Stimulated activated CD8-positive, alpha-beta memory T cell treated with anti-CD3 and anti-CD28 coated beads, Interleukin-12 subunit alpha, Interleukin-12 subunit beta, amount 100 ng/mL, for 1 hour (primary cell): ENCODE measurements around the gene FAM25A.
"Not testable (repeated sequence)": the region's sequence is repeated elsewhere in the genome, so short reads cannot be mapped to it uniquely, and the experiment has no call there.

Experiments used
- DNase-seq: peaks from one replicate; pipeline ENCODE4 v3.0.0-alpha.2; 2020; ENCODE audit warnings: low read depth

FAM25A gene

GRCh38 chr10:87020056-87020455, at the start of gene FAM25A:
Gene FAM25A (plus strand): TSS chr10:87020294. CDS start chr10:87020325, 31 bp downstream.
- not testable (repeated sequence) for DNase-seq

DNA sequence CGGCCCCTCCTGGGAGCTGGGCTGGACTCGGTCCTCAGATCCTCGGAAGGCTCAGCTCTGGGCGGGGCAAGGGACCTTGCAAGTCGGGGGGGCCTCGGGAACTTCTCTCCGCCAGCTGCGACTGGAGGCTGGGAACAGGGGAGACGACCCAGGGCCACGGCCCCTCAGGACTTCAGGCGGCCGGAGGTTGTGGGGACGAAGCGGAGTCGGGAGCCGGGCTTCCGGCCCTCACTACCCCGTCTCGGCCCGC, 49.2 kb upstream of the FAM25A start:
- no peak for DNase-seq

DNA sequence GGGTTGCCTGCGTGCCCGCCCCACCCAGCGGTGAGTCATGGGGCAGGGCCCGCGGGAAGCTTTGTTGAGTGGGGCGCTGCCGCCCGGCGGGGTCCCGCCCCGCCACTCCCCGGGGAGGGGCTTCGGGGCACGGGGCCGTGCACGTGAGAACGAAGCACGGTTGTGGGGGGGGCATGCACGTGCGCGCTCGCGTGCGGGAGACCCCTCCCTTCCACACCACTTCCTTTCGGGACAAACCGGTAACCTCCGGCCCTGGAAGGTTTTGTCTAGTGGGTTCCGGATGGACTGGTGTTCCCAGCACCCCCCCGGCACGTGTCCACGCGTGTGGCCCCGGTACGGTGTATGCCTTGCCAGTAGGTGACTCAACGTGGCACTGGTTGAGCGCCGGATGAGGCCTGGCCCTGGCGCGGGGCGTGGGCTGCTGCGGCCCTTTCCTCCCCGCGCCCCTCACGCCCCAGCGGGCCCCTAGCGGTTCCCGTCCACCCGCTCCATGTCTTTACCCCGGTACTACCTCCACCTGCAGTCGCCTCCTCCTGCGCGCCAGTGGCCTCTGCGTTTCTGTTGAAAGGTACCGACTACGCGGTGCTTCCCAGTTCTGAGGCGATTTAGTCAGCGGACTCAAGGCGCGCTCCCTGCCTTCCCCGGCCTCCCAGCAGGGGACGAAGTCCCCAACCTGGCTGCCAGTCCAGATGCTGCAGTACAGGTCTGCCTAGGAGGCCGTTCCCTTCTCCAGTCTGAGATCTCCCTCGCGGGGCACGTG, 48.7 kb upstream of the FAM25A start:
- peak; percentile 85 for DNase-seq

DNA sequence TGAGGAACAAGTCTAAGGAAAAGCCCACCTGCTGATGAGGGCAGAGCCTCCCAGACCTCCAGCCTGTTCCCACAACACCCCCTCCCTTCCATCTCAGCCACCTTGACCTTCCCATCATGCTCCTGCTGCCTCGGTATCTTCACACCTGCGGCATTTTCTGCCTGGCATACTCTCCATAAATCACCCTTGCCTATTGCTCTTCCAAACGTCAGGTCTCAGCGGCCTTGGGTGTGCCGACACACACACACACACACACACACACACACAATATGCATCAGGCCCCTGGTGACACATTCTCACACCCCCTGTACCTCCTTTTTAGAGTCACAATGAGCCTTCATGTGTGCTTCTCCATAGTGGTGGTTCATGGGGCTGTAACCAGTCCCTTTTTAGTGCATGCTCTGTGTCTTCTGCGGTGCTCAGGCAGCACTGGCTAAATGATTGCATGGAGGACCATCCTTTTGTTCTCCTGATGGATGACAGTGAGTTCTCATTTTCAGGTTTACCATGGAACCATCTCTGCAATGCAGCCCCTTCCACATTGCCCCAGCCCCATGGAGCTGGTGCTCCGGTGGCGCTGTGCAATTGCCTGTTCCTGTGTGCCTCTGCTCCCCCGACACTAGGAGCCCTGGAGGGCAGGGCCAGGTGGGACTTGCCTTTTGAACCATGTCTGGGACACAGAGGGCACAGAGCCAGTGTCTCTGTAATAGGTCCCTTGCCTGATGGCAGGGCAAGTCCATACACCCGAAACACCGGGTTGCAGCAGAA, 47.3 kb upstream of the FAM25A start:
- DNase-seq, result no peak

GRCh38 chr10:86974484-86974883, 45.6 kb upstream of the FAM25A start:
- DNase-seq, result no peak

GRCh38 chr10:86976362-86977056, 43.6 kb upstream of the FAM25A start:
- no peak for DNase-seq

GRCh38 chr10:86978457-86978856, 41.6 kb upstream of the FAM25A start:
- not testable (repeated sequence) for DNase-seq

DNA sequence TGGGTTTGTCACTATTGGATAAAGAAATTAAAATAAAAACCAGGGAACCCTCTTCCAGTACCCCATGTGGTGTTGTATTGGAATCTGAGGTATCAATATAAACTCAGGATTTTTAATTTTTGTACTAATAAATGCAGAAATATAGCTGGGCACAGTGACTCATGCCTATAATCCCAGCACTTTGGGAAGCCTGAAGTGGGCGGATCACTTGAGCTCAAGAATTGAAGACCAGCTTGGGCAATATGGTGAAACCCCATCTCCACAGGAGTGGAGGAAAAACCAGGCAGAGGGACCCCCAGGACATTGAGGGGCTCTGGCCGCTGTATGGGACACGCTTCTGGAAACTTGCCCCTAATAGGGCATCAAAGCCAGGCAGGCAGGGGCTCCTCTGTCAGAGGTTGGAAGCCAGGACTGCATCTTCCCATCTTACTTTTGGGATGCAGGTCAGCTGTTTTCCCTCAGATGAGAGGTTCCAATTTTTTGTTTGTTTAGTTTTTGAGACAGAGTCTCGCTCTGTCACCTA, 40.7 kb upstream of the FAM25A start:
- no peak for DNase-seq

DNA sequence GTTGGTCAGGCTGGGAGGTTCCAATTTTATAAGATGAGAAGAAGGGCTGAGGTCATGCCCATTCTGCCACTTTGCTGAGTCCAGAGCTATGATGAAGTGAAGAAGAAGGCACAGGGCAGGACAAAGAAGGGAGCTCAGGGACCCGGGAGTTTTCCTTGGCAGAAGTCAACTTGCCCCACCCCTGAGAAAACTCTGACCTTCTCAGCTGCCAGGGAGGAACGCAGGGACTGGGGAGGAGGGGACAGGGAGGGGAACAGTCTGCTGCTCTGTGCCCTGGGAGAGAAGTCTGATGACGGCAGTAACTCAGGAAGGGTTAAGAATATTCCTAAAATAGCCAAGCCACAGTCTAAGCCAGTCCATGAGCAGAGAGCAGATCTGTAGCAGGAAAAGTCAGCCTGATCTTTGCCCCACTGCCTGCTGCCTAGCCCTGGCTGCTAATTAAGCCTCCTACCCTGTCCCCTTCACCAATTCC, 40.1 kb upstream of the FAM25A start:
- DNase-seq, result no peak

- DNase-seq, result not testable (repeated sequence)
Measured at GRCh38 chr10:86981020-86981419, 39.1 kb upstream of the FAM25A start.

- no peak for DNase-seq
Measured at GRCh38 chr10:86981716-86982115, 38.4 kb upstream of the FAM25A start.

DNA sequence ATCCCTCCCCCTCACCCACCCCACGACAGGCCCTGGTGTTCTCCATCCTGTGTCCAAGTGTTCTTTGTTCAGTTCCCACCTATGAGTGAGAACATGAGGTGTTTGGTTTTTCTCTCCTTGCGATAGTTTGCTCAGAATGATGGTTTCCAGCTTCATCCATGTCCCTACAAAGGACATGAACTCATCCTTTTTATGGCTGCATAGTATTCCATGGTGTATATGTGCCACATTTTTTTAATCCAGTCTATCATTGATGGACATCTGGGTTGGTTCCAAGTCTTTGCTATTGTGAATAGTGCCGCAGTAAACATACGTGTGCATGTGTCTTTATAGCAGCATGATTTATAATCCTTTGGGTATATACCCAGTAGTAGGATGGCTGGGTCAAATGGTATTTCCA, 35.6 kb upstream of the FAM25A start:
- not testable (repeated sequence) for DNase-seq

DNA sequence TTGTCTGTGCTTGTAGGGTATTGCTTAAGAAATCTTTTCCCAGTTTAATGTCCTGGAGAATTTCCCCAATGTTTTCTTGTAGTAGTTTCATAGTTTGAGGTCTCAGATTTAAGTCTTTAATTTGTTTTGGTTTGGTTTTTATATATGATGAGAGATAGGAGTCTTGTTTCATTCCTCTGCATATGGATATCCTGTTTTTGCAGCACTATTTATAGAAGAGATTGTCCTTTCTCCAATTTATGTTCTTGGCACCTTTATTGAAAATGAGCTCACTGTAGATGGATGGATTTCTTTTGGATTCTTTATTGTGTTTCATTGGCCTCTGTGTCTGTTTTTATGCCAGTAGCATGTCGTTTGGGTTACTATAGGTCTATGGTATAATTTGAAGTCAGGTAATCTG, 31.6 kb upstream of the FAM25A start:
- no peak for DNase-seq

DNA sequence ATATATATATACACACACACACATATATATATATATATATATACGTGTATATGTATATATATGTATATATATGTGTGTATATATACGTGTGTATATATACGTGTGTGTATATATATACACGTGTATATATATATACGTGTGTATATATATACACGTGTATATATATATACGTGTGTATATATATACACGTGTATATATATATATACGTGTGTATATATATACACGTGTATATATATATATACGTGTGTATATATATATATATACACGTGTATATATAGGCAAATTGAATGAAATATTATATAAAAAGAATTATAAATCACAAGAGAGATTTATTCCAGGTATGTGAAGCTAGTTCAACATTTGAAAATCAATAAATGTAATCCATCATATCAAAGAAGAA, 28.7 kb upstream of the FAM25A start:
- DNase-seq, result not testable (repeated sequence)

DNA sequence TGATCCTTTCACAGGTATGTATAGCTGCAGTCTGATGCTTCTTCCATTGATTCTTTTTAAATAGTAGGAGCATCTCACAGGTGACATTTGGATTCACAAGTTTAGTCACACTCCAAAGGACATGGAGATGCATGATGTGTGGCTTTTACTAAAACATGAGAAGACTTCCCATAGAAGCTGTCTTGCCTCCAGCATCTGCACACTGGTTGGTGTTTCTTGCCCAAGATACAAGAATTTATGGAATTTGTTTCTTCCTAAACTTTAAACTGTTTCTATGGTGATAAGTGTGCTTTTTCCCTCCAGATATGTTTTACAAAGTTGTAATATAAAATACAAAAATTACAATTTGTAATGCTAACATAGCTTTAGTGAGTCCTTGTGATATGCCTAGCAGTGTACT, 27.6 kb upstream of the FAM25A start:
- no peak for DNase-seq

DNA sequence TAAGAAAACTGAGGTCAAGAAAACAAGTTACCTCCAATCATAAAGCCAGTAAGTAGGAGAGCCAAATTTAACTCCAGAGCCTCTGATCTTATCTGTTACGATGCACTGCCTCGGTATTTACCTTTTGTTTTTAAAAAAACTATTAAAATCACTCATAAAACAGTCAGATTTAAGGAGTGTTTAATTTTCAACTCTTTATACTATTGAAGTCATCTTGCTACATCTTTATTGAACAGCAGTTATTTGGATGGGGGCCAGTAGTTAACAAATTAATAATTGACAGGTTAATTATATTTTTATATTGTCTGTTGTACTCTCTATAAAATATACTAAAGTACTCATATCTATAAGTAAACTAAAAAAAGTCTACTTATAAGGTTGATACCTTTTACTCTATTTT, 27.2 kb upstream of the FAM25A start:
- no peak for DNase-seq

DNA sequence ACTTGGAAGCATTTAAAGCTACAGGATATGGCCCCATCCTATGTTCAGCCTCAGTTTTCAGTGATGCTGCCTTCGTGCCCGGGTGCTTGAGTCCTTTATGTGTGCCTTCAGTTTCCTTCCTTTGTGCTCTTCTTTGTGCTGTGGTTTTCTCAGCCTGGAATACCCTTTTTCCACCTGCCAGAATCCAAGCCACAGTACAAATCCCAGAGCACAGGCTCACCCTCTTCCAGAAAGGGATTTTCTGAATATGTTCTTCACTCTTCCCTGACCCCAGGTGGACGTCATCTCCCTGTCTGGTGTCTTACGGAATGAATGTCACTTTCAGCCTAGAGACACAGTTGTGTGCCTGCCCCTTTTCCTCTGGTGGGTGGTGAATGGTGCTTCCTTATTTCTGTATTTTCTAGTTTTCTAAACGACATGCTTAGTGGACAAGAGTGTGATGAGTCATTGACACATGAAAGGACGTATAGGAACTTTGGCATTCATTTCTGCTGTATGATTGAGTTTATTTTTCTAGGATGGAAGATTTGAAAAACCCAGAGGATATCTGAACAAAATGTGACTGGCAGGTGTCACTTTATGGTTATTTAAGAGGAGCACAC, 20.2 kb upstream of the FAM25A start:
- DNase-seq, result not testable (repeated sequence)

- DNase-seq, result no peak
Measured at GRCh38 chr10:87000491-87000890, 19.6 kb upstream of the FAM25A start.

- not testable (repeated sequence) for DNase-seq
Measured at GRCh38 chr10:87007124-87007523, 13.0 kb upstream of the FAM25A start.

DNA sequence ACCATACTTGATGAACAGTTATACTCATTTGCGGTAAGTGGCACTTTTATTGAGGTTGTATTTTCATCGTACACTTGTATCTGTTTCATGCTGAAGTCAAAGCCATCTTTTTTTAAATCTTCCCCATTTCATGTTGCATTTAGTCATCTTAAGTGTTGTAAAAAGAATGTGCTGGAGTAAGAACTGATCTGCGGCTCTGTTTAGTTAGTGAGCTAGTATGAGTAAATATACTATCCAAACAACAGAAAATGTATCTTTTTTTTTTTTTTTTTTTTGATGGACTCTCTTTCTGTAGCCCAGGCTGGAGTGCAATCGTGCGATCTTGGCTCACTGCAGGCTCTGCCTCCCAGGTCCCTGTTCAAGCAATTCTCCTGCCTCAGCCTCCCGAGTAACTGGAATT, 12.4 kb upstream of the FAM25A start:
- not testable (repeated sequence) for DNase-seq

DNA sequence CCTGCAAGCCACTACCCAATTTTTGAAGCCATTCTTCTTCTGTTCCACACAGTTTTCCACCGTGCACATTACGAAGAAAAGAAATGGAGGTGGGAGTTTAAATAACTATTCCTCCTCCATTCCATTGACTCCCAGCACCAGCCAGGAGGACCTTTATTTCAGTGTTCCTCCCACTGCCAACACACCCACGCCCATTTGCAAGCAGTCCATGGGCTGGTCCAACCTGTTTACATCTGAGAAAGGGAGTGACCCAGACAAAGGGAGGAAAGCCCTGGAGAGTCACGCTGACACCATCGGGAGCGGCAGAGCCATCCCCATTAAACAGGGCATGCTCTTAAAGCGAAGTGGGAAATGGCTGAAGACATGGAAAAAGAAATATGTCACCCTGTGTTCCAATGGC, 11.8 kb upstream of the FAM25A start:
- not testable (repeated sequence) for DNase-seq

GRCh38 chr10:87009134-87009696, 10.9 kb upstream of the FAM25A start:
- DNase-seq, result not testable (repeated sequence)
